HS-27A (cell line): ENCODE data around the gene DPEP2.
"Not testable (repeated sequence)": the region's sequence is repeated elsewhere in the genome, so short reads cannot be mapped to it uniquely, and the experiment has no call there.

Experiments used
- DNase-seq: peaks from one replicate; pipeline ENCODE4 v3.0.0-alpha.2; 2012; ENCODE audit warnings: low read depth, missing footprints

The DPEP2 gene

DNA sequence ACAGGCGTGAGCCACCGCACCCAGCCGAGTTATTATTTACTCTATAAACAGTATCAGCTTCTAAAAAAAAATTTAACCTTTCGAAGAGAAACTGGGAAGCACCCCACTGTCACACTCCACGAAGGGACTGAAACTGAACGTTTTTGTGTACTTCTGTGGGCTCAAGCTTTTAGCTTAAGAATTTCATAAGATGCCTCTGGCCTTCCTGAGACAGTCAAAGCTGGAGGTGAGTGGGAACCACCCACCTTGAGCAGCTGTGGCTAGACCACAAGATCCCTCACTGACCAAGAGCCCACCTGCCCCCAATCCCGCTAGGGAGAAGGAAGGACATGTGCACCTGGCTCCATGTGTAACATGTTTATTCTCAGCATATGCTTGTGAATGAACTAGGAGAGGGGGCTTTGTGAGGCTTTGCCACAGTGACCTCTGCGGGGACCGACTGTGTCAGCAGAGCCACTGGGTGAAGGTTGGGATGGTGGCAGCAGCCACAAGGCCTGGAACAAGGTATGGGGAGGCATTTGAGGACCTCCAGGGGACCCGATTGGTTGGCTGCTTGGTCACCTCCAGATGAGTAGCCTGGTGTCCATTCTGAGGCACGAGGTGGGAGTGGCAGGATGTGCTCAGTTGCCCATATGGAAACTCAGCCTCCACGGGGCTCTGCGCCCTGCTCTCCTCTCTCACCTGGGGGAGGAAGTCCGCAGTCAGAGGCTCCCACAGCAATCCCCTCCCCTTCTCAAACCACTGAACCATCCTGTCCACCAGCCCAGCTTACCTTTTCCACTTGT lies 23.8 kb downstream of the DPEP2 start:
- no peak for DNase-seq

DNA sequence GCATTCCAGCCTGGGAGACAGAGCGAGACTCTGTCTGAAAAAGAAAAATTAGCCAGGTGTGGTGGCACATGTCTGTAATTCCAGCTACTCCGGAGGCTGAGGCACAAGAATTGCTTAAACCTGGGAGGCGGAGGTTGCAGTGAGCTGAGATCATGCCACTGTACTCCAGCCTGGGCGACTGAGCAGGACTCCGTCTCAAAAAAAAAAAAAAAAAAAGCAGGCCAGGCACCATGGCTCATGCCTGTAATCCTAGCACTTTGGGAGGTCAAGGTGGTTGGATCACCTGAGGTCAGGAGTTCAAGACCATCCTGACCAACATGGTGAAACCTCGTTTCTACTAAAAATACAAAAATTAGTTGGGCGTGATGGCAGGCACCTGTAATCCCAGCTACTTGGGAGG lies 27.0 kb downstream of the DPEP2 start:
- DNase-seq = not testable (repeated sequence)

DNA sequence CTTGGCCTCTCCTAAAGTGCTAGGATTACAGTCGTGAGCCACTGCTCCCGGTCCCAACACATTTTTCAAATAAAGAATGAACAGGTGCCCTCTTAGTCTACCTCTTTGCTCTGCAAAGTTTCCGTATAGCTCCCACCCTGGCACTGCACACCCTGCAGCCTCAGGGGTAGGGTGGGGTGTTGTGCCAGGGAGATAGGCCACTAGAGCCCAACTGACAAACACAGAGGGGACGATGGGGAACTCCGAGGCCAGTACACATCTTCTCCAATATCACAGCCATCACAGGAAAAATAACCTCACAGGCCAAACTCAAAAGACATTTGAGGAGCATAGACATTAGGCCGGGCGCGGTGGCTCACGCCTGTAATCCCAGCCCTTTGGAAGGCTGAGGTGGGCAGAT lies 28.2 kb downstream of the DPEP2 start:
- no peak for DNase-seq

DNA sequence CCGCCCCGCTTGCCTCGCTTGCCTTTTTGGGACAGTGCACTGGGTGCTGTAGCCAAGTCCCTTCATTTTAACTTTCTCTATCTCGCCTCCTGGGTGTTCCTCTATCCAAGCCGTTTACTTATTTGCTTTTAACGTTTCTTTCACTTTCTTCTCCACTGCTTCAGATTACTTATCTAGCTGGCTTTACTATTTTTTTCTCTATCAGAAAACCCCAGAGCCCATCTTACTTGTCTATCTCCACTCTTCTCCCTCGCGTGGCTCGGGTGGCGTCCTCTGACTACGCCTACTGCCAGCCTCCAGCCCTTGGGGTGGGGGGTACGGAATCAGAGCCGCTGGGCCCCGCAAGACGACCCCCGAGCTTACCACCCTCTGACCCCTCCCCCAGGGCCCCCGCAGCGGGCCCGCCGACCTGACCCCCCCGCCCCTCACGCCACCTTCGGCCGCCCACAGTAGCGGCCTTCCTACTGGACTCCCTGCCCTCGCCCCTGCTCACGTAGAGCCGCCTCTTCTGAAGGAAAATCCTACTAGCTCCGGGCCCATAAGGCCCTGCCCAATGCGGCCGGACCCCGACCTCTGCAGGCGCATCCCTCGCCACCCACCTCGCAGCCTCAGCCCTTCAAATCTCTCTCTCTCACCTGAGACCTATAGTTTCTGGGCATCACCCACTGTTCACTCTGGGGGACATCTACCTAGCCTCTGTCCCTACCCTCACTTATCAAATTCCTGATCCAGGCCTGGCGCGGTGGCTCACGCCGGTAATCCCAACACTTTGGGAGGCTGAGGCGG lies 29.8 kb downstream of the DPEP2 start:
- DNase-seq = no peak

DNA sequence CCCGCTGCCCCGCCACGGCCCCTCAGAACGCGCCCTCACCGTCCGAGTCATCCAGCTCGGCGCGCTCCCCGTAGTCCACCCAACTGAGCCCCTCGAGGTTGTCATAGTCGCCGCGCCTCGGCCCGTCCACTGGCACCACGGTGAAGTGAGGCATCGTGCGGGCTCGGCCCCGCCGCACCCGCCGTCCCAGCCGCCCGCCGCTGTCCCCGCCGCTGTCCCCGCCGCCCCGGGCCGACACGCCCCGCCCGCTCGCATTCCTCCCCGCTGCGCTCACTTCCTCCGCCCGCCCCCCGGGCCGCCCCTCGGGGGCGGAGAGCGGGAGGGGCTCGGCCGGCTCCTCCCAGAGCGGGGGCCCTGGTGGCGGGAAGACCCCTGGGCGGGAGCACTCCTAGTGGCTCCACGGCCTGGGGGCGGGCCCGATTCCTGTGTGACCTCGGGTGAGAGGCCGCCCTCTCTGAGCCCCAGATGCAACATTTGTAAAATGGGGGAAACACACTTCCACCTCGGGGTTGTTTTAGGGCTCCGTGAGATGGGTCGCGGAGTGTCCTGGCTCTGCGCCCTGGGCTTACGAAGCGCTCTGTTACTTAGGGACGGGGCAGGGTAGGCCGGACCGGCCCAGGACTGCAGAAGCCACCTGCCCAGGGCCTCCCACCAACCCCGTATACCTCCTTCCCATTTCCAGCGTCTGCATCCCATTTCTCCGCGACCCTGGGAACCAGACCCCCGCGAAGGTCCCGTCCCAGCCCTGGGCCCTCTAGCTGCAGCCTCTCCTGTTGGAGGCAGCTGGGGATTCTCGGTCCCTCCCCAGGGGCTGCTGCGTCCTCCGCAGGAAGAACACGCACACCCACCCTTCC lies 30.7 kb downstream of the DPEP2 start, which contains the start of gene SLC12A4:
TSS of gene SLC12A4 (minus strand) at position 238 of the 854 bp plus-strand sequence. CDS start at position 154, 84 bp downstream.
- DNase-seq = no peak

DNA sequence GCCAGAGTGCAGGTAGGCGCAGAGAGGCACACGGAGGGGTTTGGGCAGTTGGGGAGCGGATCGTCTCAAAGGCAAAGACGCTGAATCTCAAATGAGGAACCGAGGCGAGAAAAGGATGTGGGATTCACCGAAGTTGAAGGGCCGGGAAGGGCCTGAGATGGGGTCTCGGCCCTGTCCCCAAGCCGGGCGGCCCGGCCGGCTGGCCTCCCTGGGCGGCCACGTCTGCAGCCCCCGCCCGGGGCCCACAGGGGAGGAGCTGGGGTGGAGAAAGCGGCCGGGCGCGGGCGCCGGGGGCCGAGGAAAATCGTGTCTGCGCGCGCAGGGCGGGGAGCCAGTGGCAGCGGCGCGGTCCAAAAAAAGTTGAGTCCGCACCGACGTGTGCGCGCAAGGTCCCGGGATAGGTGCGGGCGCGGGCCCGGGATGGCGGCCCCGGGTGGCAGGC lies 31.3 kb downstream of the DPEP2 start:
- no peak for DNase-seq

DNA sequence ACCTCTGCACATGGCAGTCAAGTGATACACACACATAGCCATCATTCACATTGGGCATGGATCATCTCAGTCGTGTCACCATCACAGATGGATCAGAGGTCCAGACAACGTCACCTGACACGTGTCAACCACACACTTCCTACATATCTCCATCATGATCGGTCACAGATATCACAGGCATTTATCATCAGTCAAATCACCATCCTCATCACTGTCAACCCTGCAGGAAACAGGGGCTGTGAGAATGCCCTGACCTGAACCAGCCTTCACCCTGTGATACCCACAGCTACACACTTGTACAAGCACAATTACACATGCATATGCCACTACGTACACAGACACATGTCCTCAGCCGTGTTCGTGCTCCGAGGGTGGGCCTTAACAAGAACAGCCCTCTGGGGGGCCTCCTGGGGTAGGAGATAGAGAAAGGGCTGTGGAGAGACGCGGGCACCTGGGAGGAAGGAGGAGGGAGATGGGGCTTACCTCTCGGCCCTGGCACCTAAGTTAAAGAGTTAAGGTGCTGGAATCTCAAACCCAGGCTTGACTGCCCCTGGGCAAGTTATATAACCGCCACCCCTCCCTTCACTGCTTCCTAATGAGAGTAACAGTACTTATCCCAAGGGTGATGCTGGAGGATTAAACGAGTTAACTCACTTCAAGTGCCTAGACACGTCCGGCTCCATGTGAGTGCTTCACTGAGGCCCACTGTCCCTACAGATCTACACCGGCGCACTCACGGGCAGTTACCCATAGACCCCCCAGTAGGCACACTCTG lies 31.9 kb downstream of the DPEP2 start:
- DNase-seq = no peak

DNA sequence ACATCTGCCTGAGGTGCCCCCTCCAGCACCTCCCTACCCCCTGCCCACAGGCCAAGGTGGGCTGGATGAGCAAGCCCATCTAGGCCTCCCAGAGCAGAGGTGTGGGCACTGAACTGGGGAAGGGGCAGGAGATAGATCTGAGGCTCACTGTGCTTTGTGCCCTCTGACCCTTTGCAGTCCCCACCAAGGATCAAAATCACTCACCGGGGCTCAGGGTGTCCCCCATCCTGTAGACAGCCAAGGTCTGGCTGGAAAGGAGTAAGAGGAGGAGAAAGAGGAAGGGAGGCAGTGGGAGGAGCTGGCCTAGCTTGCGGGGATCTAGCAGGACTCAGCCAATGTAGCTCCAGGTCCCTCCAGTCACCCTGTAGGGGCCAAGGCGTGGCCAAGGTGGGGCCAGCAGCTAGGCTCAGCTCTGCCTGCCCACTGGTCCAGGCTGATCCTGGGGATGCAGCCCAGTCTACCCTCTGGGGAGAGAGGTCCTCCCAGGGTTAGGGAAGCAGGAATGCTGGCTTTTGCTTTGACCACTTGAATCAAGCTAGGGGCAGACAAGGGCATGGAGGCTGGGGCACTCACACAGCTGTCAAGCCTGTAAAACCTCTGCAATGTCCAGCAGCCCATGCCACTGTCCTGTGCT lies 32.6 kb downstream of the DPEP2 start:
- no peak for DNase-seq

DNA sequence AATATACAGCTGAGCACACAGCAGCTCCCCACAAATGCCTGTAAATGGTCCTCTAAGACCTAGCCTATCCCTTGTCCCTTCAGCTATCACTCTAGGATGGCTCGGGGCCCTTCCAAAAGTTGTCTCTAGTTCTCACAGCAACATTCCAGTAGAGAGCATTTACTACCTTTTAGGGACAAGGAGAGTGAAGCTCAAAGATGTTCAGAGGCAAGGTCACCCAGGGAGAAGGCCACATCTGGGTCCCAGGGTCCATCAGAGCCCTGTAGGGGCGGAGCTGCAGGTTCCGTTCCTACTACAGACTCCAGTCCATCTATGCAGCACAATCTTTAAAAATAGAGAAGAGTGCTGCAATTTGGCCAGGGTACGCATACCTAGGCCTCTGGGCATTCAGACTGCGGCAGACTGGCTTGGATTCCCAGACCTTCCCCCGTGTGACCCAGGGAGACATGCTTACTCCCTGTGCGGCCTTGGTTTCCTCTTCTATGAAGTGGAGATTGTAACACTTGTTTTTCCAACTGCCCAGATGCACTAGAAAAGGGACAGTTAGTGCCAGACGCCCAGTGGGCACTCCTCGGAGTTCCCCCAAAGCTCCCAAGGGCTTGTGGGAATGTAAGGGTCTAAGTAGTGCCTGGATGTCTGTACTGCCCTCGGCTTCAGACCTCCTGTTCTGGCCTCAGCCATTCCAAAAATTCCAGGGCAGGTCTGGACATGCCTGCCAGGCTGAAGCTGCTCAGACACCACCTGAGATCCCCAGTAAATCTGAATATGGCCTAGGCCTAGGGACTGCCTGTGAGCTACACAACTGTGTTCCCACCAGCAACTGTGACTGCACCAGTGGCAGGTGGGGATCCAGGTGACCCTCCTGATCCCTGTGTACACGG lies 33.4 kb downstream of the DPEP2 start:
- DNase-seq = no peak

DNA sequence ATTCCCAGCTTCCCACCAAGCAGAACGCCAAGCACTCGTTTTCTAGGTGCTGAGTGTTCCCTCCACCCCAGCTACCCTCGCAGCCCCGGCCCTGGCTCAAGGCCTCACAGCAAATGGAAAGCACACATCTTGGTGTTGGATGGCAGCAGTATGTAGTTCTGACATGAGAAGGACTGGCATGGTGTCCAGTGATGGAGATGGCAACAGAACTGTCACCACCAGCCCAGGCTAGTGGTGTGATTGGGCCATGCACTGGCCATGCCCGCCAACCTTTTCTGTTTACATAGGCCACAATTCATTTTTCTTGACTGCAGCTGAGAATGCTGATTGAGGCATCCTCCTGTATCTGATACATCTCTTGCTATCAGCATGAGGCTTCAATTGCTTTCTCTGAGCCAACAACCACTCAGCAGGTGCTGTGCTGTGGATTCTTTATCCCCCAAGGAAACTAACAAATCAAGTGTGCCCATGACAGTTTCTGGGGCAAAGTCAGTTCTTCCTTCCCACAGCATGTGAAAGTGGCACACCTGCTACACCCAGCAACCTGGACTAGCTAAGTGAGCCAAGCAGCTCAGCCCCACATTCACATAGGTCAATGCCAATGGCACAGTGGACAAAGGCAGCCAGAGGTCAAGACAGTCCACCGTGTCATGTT lies 34.7 kb downstream of the DPEP2 start:
- DNase-seq = no peak

DNA sequence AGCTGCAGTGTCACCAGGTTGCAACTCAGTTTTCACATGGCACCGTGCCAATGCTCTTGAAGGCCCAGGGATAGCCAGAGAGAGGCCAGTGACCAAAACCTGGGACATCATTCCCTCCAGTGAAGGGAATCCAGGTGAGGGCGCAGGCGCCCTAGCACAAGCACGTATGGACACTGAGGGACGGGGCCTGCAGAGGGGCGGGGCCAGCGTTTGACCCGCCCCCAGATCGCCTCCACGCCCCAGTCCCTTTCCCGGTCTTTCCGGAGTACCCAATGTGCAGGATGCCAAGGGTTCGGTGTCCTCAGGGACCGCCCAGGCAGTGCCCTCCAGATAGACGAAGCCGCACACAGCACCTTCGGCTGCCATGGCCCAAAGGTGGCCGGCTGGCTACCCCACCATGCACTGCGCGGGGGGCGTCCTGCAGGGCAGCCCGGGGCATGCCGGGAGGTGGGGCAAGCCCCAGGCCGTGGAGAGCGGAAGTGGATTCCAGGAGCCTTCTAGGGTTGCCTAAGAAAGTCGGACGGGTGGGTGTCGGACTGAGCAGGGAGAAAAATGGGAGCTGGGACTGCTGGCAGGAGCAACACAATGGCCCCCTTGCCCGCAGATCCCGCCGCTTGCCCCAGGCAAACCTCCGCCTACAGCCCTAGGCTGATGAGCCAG lies 35.5 kb downstream of the DPEP2 start:
- no peak for DNase-seq

DNA sequence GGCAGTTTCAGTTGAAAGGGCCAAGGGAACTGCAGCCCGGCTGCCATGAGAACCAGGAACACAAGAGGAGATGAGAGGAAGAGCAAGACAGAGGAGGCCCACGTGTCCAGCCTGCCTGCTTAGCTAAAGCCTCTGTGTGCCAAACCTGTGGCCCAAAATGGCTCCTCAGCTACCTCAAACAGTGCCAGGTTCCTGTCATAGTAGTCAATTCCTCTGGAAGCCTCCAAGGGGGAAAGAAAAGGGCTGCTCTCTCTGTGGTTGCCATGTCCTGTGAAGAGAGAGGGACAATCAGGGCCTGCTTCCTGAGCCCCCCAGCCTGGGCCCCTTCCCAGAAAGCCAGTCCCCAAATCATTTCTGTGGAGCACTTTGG lies 36.0 kb downstream of the DPEP2 start:
- DNase-seq = no peak

DNA sequence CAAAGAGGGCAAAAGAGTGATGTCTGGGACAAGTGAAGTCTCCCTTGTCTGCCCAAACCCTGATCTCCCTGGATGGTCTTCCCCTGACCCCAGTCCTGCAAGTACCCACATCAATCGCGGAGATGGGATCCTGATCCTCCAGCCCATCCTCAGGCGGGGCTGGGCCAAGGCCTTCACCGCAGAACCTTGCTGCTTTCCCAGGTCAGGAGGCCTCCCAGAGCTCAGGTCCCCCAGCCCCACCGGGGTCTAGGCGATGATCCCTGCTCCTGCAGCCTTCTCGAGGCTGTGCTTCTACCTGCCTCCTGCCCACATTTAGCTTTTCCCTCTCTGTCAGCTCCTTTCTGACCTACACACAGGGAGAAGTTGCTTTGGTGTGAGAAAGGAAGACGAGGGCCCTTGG lies 37.1 kb downstream of the DPEP2 start:
- no peak for DNase-seq

DNA sequence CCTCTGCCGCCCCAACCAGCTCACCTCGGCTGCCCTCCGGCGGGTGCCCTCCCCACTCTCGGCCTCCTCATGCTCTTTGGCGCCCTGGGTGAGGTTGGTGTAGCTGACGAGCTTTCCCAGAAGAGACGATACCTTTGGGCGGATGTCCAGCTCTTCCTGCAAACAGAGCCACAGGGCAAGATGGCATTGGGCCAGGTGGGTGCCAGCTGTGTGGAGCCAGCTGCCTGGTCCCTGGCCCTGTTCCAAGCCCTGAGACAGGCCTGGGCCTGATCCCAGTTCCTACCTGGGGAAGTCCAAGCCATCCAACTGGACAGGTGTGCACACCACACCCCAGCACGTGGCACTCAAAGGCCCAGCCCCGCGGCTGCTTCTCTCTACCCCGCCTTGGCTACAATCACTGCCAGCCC lies 37.7 kb downstream of the DPEP2 start:
- no peak for DNase-seq

DNA sequence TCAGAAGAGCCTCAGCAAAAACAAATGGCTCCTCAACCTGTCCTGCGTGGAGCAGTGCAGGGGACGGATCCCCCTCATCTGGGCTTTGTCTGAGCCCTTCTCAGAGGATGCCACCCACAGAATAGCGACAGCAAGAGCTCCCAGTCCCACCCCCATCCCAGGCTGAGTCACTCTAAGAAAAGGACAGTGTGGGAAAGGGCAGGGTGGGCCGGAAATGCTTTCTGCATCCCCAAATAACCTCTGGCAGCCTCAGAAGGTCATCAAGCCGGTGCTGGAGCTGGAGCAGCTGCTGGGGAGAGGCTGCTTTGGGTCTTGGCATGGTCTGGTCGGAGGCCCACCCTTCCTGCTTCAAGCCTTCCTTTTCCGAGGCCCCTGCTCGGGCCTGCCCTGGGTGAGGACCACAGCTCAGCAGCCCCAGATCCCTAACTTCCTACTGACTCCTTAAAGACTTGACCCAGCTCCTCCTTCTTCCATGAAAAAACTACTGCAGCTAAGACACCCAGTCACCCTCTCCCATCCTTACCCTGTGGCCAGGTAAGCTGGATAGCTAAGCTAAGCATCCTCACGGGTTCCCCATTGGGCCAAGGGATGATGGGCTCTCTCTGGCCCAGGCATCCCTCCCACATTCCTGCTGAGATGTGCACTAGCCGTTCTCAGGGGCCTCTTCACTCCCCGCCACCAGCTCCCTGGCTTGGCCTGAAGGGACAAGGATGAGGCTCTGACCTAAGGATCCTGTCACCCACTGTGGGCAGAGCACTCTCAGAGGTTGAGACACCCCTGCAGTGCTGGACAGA lies 39.6 kb downstream of the DPEP2 start:
- DNase-seq = no peak

DNA sequence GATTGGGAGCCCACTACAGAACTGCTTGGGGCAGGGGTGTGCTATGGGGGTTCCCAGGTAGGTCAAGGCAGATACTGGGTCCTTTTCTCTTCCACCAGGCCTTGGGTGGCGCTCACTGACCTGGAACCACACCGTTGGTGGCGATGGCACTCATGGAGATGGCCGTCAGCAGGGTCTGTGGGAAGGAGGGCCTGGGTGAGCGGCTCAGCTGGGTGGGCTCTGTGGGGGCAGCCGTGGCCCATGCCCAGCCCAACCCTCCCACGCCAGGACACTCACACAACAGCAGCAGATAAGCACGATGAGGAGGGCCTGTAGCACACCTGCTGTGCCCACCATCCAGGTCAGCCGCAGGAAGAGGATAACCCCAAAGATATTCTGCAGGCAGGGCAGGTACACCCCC lies 41.7 kb downstream of the DPEP2 start:
- no peak for DNase-seq

DNA sequence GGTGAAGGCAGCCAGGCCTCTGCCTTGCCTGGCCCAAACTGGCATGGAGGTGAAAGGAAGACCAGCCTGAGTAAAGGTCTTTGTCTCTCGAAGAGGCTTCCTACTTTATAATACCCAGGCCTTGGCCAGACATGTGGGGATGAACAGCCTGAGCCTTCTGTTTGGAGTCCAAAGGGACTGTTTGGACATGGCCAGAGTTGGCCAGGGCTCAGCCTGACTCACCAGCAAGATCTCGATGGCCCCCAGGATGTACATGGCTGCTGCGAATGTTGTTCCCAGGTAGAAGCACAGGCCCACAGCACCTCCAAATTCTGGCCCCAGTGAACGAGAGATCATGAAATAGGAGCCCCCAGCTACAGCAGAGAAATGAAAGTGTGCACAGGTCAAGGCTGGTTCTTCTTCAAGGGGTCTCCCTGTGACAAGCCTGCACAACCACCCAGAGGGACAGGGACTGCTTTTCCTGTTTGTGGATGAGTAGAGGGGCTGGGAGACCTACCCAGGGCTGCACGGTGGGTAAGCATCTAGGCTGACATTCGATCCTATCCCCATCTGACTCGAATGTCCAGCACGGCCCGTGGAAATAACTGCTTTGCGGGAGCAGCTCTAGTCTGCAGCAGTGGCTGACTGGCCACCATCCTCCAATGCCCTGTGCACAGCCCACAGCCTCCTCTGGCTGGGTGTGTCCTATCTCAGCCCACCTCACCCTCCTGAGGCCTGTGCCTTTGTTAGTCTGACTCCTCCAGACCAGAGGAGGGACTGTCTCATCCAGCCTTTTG lies 44.7 kb downstream of the DPEP2 start:
- DNase-seq = no peak
